Measurements from ENCODE around the gene TRAF3. TPM values are rescaled to one million over a fixed set of nuclear protein-coding genes. Genes with fewer than 3 reads are reported as not detected.

The TRAF3 gene
- total and polyA plus RNA-seq, 2 experiments from 2014 or later = 6.3 to 19.7 TPM

GRCh38 chr14:102932484-102933248 is 155.4 kb downstream of the TRAF3 start:
- H3K9me3 ChIP-seq (ENCODE audit: low read depth) = no peaks in the 10 kb centered on the region
- H3K27ac ChIP-seq = no peak overlapping the region
- no peaks in the 10 kb centered on the region for H3K36me3 ChIP-seq
- TF ChIP-seq CTCF (IDR thresholded peaks at IDR 0.05; ENCODE audit: low read depth, low read length) = no peak
- no peak overlapping the region for H3K4me3 ChIP-seq
- no peak for DNase-seq (ENCODE audit: low read depth in 1 of 2, low spot score in 1 of 2)
- H3K4me1 ChIP-seq (ENCODE audit: low read depth) = peaks cover 8% of the 10 kb centered on the region
- H3K27me3 ChIP-seq = peaks cover 35% of the 10 kb centered on the region

DNA sequence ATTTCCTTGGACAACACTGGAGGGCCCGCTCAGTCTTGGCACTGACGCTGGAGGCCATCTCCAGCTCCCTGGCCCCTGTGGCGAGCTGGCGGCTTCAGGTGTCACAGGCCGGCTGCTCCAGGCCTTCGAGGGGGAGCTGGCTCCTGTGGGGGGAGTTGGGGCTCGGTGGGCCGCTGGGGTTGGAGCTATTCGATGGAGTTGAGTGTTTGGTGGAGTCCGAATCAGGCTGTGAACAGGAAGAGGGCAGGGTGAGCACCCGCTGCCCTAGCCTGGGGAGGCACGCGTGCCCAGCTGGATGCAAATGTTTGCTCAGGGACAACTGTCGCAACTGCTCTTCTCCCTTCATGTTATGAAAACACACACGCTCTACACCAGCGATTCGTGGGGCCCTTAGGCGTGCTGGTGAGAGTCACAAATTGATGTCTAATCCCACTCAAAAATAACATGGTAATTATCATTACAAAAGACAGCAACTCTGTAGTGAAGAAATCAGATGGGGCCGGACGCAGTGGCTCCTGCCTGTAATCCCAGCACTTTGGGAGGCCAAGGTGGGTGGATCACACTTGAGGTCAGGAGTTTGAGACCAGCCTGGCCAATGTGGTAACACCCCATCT is 156.5 kb downstream of the TRAF3 start:
- TF ChIP-seq CTCF (IDR thresholded peaks at IDR 0.05; ENCODE audit: low read depth, low read length) = no peak
- Histone ChIP-seq H3K36me3 (no peaks in the 10 kb centered on the region), H3K27me3 (peaks cover 25% of the 10 kb centered on the region), H3K4me1 (ENCODE audit: low read depth) (peaks cover 6% of the 10 kb centered on the region), H3K9me3 (ENCODE audit: low read depth) (no peaks in the 10 kb centered on the region), H3K4me3 (no peak overlapping the region), H3K27ac (no peak overlapping the region)
- no peak for DNase-seq (ENCODE audit: low read depth in 1 of 2, low spot score in 1 of 2)

DNA sequence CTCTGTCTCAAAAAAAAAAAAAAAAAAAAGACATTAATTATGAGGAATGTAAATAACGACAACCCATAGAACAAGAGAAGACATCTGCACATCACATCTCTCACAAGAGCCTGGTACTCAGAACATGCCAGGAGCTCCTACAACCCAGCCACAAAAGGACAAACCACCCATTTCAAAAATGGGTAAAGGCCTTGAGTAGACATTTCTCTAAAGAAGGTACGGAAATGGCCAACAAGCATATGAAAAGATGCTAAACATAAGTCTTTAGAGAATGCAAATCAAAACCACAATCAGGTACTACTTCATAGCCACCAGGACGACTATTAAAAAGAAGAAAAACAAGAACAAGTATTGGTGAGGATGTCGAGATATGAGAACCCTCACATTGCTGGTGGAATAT is 158.5 kb downstream of the TRAF3 start:
- peaks cover 10% of the 10 kb centered on the region for H3K36me3 ChIP-seq
- no peaks in the 10 kb centered on the region for H3K9me3 ChIP-seq (ENCODE audit: low read depth)
- DNase-seq (ENCODE audit: low read depth in 1 of 2, low spot score in 1 of 2) = no peak
- no peak overlapping the region for H3K4me3 ChIP-seq
- H3K4me1 ChIP-seq (ENCODE audit: low read depth) = no peaks in the 10 kb centered on the region
- H3K27ac ChIP-seq = no peak overlapping the region
- no peak for TF ChIP-seq CTCF (IDR thresholded peaks at IDR 0.05; ENCODE audit: low read depth, low read length)
- peaks cover 4% of the 10 kb centered on the region for H3K27me3 ChIP-seq

DNA sequence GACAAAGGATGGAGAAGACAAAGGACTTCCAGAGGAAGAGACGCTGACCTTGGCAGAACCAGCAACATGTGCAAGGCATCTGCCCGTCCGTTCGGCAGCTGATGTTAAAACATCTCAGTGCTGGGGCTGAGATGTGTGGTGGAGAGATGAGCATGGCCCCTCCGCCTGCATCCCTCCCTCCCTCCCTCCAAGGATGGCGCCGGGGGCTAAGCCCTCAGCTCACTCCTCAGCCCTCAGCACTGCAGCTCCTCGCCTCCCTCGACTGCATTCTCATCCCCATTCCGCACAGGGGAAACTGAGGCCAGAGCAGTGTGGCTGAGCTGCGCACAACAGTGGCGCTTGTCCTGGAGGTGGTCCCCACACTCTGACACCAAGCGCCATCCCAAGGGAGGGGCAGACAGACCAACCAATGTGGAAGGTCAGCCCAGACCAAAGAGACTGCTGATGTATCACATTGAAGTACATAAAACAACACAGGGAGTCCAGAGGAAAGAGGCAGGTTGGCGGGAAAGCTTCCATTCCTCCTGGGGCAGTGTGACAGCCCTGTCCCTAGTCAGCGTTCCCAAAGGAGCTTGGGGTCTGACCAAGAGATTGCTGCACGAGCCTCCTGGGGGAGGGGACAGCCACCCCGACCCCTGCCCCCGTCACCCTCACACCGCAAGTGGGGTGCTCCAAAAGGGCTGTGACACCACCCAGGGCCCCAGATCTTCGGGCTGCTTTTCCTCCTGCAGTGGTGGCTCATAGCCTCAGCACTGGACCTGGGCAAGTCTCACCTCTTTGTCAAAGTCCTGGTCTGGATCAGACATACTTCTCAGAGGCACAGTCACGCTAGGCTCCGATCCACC is 160.3 kb downstream of the TRAF3 start:
- Histone ChIP-seq H3K9me3 (ENCODE audit: low read depth) (no peaks in the 10 kb centered on the region), H3K36me3 (peaks cover 10% of the 10 kb centered on the region), H3K27ac (no peak overlapping the region), H3K27me3 (no peaks in the 10 kb centered on the region), H3K4me1 (ENCODE audit: low read depth) (peaks cover 6% of the 10 kb centered on the region), H3K4me3 (no peak overlapping the region)
- no peak for TF ChIP-seq CTCF (IDR thresholded peaks at IDR 0.05; ENCODE audit: low read depth, low read length)
- no peak for DNase-seq (ENCODE audit: low read depth in 1 of 2, low spot score in 1 of 2)

GRCh38 chr14:102938191-102938590 is 160.9 kb downstream of the TRAF3 start:
- H3K27me3 ChIP-seq = no peaks in the 10 kb centered on the region
- H3K9me3 ChIP-seq (ENCODE audit: low read depth) = no peaks in the 10 kb centered on the region
- no peak for DNase-seq (ENCODE audit: low read depth in 1 of 2, low spot score in 1 of 2)
- H3K4me1 ChIP-seq (ENCODE audit: low read depth) = peaks cover 6% of the 10 kb centered on the region
- no peak overlapping the region for H3K27ac ChIP-seq
- no peak overlapping the region for H3K4me3 ChIP-seq
- peaks cover 11% of the 10 kb centered on the region for H3K36me3 ChIP-seq
- no peak for TF ChIP-seq CTCF (IDR thresholded peaks at IDR 0.05; ENCODE audit: low read depth, low read length)

All from cardiac muscle cell (in vitro differentiated cells and primary cell).